HepG2 (cell line): ENCODE measurements around the gene FBF1. TPM values are rescaled to one million over a fixed set of nuclear protein-coding genes. Genes with fewer than 3 reads are reported as not detected.
A peak's percentile ranks its signal among the peaks of the same experiment; 100 is the strongest.

Experiments
- IKZF4 ChIP-seq: sonication (generic); formaldehyde crosslinking; IDR thresholded peaks from 2 replicates; pipeline ENCODE4 v1.5.1; 2020; ENCODE audit warnings: borderline replicate concordance, mild to moderate bottlenecking, low read depth, missing genetic modification reagents; ENCODE audit errors: not compliant biosample characterization
- MXD4 ChIP-seq: IDR thresholded peaks from 2 replicates; pipeline ENCODE4 v1.6.1; 2016; ENCODE audit warnings: mild to moderate bottlenecking, missing biosample characterization, missing genetic modification reagents
- RARG ChIP-seq: sonication (generic); formaldehyde crosslinking; IDR thresholded peaks from 2 replicates; pipeline ENCODE4 v1.4.0; 2020; ENCODE audit warnings: low read depth, mild to moderate bottlenecking, missing genetic modification reagents
- SRY ChIP-seq: sonication (generic); formaldehyde crosslinking; IDR thresholded peaks from 2 replicates; pipeline ENCODE4 v1.8.0; 2022; ENCODE audit warnings: mild to moderate bottlenecking, missing genetic modification reagents
- SUZ12 ChIP-seq: fragments of 150-350 bp; IDR thresholded peaks from 2 replicates; pipeline ENCODE4 v1.6.1; 2014; ENCODE audit warnings: low read depth, low read length
- TARDBP ChIP-seq: sonication (generic); formaldehyde crosslinking; IDR thresholded peaks from 2 replicates; pipeline ENCODE4 v1.8.0; 2022; ENCODE audit warnings: mild to moderate bottlenecking, missing genetic modification reagents
- ZEB1 ChIP-seq: IDR thresholded peaks from 2 replicates; pipeline ENCODE4 v1.6.1; 2012; ENCODE audit warnings: mild to moderate bottlenecking, low read depth, inconsistent platforms; ENCODE audit not compliant: insufficient replicate concordance
- ZKSCAN5 ChIP-seq: sonication (generic); formaldehyde crosslinking; IDR thresholded peaks from 2 replicates; pipeline ENCODE4 v1.5.1; 2020; ENCODE audit warnings: mild to moderate bottlenecking, missing genetic modification reagents
- ZNF501 ChIP-seq: sonication (generic); formaldehyde crosslinking; IDR thresholded peaks from 2 replicates; pipeline ENCODE4 v1.5.1; 2020; ENCODE audit warnings: mild to moderate bottlenecking, moderate library complexity, missing genetic modification reagents
- ZNF775 ChIP-seq: sonication (generic); formaldehyde crosslinking; IDR thresholded peaks from 2 replicates; pipeline ENCODE4 v1.4.0; 2020; ENCODE audit warnings: missing genetic modification reagents, mild to moderate bottlenecking, moderate library complexity, borderline replicate concordance
- ZNF776 ChIP-seq: sonication (generic); formaldehyde crosslinking; IDR thresholded peaks from 2 replicates; pipeline ENCODE4 v1.4.0; 2020; ENCODE audit warnings: mild to moderate bottlenecking, missing genetic modification reagents
- ZNF792 ChIP-seq: IDR thresholded peaks from 2 replicates; pipeline ENCODE4 v1.6.1; 2016
- ZSCAN21 ChIP-seq: sonication (generic); formaldehyde crosslinking; IDR thresholded peaks from 2 replicates; pipeline ENCODE4 v1.8.0; 2022; ENCODE audit warnings: mild to moderate bottlenecking, missing genetic modification reagents, moderate library complexity, borderline replicate concordance
- polyA plus RNA-seq, 8 experiments: library from polyadenylated mRNA; depleted of rRNA in 3 of 8; stranded (reverse) in 7 of 8; unstranded in 1 of 8; fragments of >200 nt; fragmentation: Illumina TruSeq in 4 of 8; extraction: Trizol in 4 of 8; gene quantifications; 2 replicates each; pipeline versions ENCODE4 v1.2.1 to v1.2.3, GENCODE V29; 2011 to 2016; ENCODE audit warnings: low read depth in 4 of 8, missing spikeins in 1 of 8, mixed read lengths in 1 of 8; ENCODE audit not compliant: insufficient read depth in 1 of 8
- total RNA-seq, 5 experiments: library from RNA; depleted of rRNA; stranded (reverse); fragments of >200 nt; fragmentation: Illumina TruSeq; extraction: Trizol; gene quantifications; 2 replicates each; pipeline ENCODE4 v1.2.3, GENCODE V29; 2016; ENCODE audit warnings: low read depth in 1 of 5
- TF ChIP-seq, protein P1 (sequence below): sonication (generic); formaldehyde crosslinking; IDR thresholded peaks from 2 replicates; pipeline ENCODE4 v1.9.0; 2022; ENCODE audit warnings: low read depth, missing genetic modification reagents
- TF ChIP-seq, protein P2 (sequence below): sonication (generic); formaldehyde crosslinking; IDR thresholded peaks from 2 replicates; pipeline ENCODE4 v1.4.0; 2020; ENCODE audit warnings: missing genetic modification reagents, mild to moderate bottlenecking, borderline replicate concordance
- TF ChIP-seq, protein P3 (sequence below): sonication (generic); formaldehyde crosslinking; IDR thresholded peaks from 2 replicates; pipeline ENCODE4 v1.4.0; 2020; ENCODE audit warnings: missing genetic modification reagents, borderline replicate concordance
- TF ChIP-seq, protein P4 (sequence below): sonication (generic); formaldehyde crosslinking; IDR thresholded peaks from 2 replicates; pipeline ENCODE4 v1.5.0; 2020; ENCODE audit warnings: missing genetic modification reagents, mild to moderate bottlenecking, borderline replicate concordance
- TF ChIP-seq, protein P5 (sequence below): sonication (generic); formaldehyde crosslinking; conservative IDR thresholded peaks from 2 replicates; pipeline ENCODE4 v1.8.0; 2022; ENCODE audit warnings: mild to moderate bottlenecking, moderate library complexity, missing genetic modification reagents

Gene FBF1
- total and polyA plus RNA-seq, 2 of the 13 experiments (the other 11 are each of a cell fraction or from before 2014, with no cell fraction given), result 2.4 to 8.1 TPM

DNA sequence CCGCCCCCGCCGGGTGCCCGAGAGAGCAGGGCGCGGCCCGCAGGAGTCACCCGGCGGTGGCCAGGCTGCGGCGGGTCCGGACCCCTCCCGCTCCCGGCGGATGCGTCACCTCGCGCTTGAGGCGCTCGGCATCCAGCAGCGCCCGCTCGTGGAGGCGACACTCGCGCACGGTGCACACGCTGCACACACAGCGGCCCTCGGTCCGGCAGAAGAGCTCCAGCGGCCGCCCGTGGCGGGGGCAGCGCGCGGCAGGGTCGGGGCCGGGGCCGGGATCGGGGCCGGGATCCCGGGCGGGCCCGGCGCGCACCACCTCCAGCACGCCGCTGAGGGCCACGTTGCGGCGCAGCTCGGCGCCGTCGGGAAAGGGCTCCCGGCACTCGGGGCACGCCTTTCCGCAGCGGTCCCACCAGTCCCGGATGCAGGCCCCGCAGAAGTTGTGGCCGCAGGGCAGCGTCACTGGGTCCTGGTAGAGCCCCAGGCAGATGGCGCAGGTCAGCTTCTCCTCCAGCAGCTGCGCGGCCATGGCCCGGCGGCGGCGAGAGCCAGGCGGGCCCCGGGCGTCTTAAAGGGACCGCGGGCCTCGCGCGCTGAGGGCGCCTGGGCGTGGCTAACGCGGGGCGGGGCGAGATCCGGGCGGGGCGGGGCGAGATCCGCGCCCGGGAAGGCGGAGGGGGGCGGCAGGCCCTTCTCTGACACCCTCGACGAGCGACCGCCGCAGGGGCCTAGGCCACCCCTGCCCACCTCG lies 44.3 kb downstream of the FBF1 start, which contains the start of gene TRIM65 (continued):
- TF ChIP-seq ZNF775 (CRISPR knock-in tag) (0 out of 2 replicates have a peak, but pooled peaks have one; percentile 45), TARDBP (CRISPR knock-in tag) (peak; percentile 67), ZNF776 (CRISPR knock-in tag) (peak; percentile 89), SUZ12 (no peak), IKZF4 (peak; percentile 48), ZNF501 (CRISPR knock-in tag) (peak; percentile 59; the same call in 1 of the 2 replicates), ZNF792 (0 out of 2 replicates have a peak, but pooled peaks have one; percentile 43), RARG (CRISPR knock-in tag) (peak; percentile 33; the same call in 1 of the 2 replicates), ZKSCAN5 (no peak), ZSCAN21 (peak; percentile 59; the same call in 1 of the 2 replicates), SRY (peak; percentile 91; the same call in 1 of the 2 replicates), ZEB1 (no peak), MXD4 (CRISPR knock-in tag) (peak; percentile 54; the same call in 1 of the 2 replicates)
- TF ChIP-seq, protein P1, sequence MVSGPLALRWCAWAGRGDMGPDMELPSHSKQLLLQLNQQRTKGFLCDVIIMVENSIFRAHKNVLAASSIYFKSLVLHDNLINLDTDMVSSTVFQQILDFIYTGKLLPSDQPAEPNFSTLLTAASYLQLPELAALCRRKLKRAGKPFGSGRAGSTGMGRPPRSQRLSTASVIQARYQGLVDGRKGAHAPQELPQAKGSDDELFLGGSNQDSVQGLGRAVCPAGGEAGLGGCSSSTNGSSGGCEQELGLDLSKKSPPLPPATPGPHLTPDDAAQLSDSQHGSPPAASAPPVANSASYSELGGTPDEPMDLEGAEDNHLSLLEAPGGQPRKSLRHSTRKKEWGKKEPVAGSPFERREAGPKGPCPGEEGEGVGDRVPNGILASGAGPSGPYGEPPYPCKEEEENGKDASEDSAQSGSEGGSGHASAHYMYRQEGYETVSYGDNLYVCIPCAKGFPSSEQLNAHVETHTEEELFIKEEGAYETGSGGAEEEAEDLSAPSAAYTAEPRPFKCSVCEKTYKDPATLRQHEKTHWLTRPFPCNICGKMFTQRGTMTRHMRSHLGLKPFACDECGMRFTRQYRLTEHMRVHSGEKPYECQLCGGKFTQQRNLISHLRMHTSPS (CRISPR knock-in tag), result no peak
- TF ChIP-seq, protein P2, sequence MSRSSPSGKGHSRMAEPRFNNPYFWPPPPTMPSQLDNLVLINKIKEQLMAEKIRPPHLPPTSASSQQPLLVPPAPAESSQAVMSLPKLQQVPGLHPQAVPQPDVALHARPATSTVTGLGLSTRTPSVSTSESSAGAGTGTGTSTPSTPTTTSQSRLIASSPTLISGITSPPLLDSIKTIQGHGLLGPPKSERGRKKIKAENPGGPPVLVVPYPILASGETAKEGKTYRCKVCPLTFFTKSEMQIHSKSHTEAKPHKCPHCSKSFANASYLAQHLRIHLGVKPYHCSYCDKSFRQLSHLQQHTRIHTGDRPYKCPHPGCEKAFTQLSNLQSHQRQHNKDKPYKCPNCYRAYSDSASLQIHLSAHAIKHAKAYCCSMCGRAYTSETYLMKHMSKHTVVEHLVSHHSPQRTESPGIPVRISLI (CRISPR knock-in tag), result 0 out of 2 replicates have a peak, but pooled peaks have one; percentile 21
- TF ChIP-seq, protein P3, sequence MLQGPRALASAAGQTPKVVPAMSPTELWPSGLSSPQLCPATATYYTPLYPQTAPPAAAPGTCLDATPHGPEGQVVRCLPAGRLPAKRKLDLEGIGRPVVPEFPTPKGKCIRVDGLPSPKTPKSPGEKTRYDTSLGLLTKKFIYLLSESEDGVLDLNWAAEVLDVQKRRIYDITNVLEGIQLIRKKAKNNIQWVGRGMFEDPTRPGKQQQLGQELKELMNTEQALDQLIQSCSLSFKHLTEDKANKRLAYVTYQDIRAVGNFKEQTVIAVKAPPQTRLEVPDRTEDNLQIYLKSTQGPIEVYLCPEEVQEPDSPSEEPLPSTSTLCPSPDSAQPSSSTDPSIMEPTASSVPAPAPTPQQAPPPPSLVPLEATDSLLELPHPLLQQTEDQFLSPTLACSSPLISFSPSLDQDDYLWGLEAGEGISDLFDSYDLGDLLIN, result 0 out of 2 replicates have a peak, but pooled peaks have one; percentile 54
- TF ChIP-seq, protein P4, sequence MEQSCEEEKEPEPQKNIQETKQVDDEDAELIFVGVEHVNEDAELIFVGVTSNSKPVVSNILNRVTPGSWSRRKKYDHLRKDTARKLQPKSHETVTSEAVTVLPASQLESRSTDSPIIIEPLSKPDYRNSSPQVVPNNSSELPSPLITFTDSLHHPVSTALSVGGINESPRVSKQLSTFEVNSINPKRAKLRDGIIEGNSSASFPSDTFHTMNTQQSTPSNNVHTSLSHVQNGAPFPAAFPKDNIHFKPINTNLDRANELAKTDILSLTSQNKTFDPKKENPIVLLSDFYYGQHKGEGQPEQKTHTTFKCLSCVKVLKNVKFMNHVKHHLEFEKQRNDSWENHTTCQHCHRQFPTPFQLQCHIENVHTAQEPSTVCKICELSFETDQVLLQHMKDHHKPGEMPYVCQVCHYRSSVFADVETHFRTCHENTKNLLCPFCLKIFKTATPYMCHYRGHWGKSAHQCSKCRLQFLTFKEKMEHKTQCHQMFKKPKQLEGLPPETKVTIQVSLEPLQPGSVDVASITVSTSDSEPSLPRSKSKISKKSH (CRISPR knock-in tag), result no peak; the same call in none of the 2 replicates
- TF ChIP-seq, protein P5, sequence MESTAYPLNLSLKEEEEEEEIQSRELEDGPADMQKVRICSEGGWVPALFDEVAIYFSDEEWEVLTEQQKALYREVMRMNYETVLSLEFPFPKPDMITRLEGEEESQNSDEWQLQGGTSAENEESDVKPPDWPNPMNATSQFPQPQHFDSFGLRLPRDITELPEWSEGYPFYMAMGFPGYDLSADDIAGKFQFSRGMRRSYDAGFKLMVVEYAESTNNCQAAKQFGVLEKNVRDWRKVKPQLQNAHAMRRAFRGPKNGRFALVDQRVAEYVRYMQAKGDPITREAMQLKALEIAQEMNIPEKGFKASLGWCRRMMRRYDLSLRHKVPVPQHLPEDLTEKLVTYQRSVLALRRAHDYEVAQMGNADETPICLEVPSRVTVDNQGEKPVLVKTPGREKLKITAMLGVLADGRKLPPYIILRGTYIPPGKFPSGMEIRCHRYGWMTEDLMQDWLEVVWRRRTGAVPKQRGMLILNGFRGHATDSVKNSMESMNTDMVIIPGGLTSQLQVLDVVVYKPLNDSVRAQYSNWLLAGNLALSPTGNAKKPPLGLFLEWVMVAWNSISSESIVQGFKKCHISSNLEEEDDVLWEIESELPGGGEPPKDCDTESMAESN, result peak; percentile 70; the same call in 1 of the 2 replicates
